BJ (cell line): ENCODE data around the gene TSEN15. TPM values are rescaled to one million over a fixed set of nuclear protein-coding genes. Genes with fewer than 3 reads are reported as not detected.

Experiments
- CTCF ChIA-PET: fragments of 350-600 bp; formaldehyde crosslinking; extraction: SDS; loops from one replicate; lab custom pipeline; 2021; ENCODE audit warnings: antibody characterized with exemption, inconsistent platforms; lab: Yijun Ruan, JAX
- POLR2A ChIA-PET: fragments of 300-600 bp; sonication (Branson Sonifier 250); formaldehyde crosslinking; extraction: SDS; loops from one replicate; lab custom pipeline; 2021; ENCODE audit warnings: antibody characterized with exemption; lab: Charles Lee
- DNase-seq: peaks from one replicate; pipeline ENCODE4 v3.0.0-alpha.2; 2011; ENCODE audit warnings: low read depth
- H3K27me3 ChIP-seq: 2 replicates; pipeline ENCODE4 v1.6.0; 2011; ENCODE audit warnings: low read length; ENCODE audit not compliant: control insufficient read depth, insufficient read depth
- H3K36me3 ChIP-seq: 2 replicates; pipeline ENCODE4 v1.5.1; 2011; ENCODE audit warnings: low read length; ENCODE audit not compliant: control insufficient read depth, insufficient read depth
- H3K4me3 ChIP-seq: 2 replicates; pipeline ENCODE4 v1.5.1; 2011; ENCODE audit warnings: low read depth, mild to moderate bottlenecking, control low read depth, low read length
- polyA plus RNA-seq: library from polyadenylated mRNA; depleted of rRNA; stranded (reverse); fragments of >200 nt; gene quantifications from 2 replicates; pipeline ENCODE4 v1.2.3, GENCODE V29; 2011
- TF ChIP-seq, protein P1 (sequence below): IDR thresholded peaks from 2 replicates; pipeline ENCODE4 v1.5.1; 2011; ENCODE audit warnings: low read depth, mild to moderate bottlenecking, control low read depth, inconsistent platforms, low read length, moderate library complexity; ENCODE audit not compliant: insufficient read depth

The TSEN15 gene
- polyA plus RNA-seq, 1 experiment: 39.4 TPM

DNA sequence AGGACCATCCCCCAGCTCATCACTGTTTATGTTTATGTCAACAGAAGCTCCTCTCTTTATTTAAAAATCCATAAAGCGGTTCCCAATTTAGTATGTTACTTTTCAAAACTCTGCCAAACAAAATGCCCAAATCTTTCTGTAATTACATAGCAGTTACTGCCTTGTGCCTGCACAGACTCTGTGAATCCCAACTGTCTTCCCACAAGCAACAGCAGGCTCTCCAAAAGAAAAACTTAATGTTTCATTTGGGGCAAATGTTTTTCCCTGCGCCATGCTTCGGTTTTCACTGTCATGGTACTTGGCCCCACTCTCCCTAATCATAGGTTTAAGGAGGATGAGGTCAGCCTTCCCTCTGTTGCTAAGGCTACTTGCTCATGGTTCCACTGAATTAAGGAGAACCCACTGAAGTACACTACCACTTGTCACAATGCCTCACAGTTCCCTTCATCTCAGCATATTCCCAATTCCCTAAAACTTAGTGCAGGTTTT, 18.6 kb upstream of the TSEN15 start:
- POLR2A ChIA-PET: no interaction called here
- Histone ChIP-seq H3K4me3 (no peak overlapping the region), H3K27me3 (no peaks in the 10 kb centered on the region), H3K36me3 (no peaks in the 10 kb centered on the region)
- CTCF ChIA-PET: no interaction called here
- DNase-seq: no peak
- TF ChIP-seq, protein P1, sequence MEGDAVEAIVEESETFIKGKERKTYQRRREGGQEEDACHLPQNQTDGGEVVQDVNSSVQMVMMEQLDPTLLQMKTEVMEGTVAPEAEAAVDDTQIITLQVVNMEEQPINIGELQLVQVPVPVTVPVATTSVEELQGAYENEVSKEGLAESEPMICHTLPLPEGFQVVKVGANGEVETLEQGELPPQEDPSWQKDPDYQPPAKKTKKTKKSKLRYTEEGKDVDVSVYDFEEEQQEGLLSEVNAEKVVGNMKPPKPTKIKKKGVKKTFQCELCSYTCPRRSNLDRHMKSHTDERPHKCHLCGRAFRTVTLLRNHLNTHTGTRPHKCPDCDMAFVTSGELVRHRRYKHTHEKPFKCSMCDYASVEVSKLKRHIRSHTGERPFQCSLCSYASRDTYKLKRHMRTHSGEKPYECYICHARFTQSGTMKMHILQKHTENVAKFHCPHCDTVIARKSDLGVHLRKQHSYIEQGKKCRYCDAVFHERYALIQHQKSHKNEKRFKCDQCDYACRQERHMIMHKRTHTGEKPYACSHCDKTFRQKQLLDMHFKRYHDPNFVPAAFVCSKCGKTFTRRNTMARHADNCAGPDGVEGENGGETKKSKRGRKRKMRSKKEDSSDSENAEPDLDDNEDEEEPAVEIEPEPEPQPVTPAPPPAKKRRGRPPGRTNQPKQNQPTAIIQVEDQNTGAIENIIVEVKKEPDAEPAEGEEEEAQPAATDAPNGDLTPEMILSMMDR: no peak

DNA sequence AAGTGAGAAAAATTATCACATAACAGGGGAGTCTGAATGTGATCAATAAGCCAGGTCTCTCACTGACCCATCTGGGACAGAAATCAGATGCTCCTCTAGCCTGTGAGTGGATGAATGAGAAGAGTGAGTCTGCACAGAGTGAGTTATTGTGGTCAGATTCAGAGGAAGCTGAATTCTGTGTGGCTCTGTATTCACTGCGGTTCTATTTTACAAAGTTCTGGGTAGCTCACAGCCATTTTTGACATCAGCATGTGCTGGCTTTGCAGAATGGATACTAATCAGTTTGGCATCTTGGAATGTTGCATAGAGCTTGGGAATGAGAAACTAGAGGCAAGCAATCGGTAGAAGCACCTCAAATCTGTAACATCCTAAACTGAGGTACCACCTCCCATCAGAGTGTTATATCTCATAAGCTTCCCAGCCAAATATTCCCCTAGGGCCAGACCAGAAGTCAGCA, 17.8 kb upstream of the TSEN15 start:
- Histone ChIP-seq H3K4me3 (no peak overlapping the region), H3K27me3 (no peaks in the 10 kb centered on the region), H3K36me3 (no peaks in the 10 kb centered on the region)
- POLR2A ChIA-PET: interaction anchor here (0.6 to 0.9 kb wide), 2 partner anchors 8 to 25 kb away, joined by 3 to 4 read pairs; no protein-coding TSS in a partner anchor
- TF ChIP-seq, protein P1: no peak
- DNase-seq: no peak
- CTCF ChIA-PET: no interaction called here

DNA sequence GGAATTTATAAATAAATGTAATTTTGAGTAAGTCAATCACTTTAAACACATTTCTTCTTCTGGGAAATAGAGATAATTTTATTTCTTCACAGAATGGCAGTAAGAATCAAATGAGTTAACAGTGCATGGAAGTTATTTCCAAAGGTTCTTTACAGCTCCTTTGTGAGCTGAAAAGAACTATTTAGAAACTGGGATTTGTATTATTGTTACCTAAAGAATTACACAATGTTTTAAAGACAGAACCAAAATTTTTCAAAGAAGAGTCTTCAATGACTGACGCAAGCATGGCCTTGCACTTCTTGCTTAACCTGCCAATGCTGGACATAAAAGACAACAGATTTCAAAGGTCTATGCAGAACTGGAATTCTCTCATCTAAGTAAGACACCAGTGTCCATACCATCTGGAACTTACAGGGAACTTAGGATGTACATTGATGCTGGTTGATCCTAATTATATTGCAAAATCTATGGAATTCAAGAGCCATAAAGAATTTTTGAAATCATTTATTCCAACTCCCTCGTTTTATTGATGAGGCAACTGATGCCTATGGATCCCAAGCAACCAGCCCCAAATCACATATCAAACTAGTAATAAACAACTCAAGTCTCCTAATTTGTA, 16.7 kb upstream of the TSEN15 start:
- no peaks in the 10 kb centered on the region for H3K36me3 ChIP-seq
- ChIA-PET POLR2A (no interaction called here), CTCF (no interaction called here)
- no peak overlapping the region for H3K4me3 ChIP-seq
- no peaks in the 10 kb centered on the region for H3K27me3 ChIP-seq
- TF ChIP-seq, protein P1: no peak
- DNase-seq: no peak

DNA sequence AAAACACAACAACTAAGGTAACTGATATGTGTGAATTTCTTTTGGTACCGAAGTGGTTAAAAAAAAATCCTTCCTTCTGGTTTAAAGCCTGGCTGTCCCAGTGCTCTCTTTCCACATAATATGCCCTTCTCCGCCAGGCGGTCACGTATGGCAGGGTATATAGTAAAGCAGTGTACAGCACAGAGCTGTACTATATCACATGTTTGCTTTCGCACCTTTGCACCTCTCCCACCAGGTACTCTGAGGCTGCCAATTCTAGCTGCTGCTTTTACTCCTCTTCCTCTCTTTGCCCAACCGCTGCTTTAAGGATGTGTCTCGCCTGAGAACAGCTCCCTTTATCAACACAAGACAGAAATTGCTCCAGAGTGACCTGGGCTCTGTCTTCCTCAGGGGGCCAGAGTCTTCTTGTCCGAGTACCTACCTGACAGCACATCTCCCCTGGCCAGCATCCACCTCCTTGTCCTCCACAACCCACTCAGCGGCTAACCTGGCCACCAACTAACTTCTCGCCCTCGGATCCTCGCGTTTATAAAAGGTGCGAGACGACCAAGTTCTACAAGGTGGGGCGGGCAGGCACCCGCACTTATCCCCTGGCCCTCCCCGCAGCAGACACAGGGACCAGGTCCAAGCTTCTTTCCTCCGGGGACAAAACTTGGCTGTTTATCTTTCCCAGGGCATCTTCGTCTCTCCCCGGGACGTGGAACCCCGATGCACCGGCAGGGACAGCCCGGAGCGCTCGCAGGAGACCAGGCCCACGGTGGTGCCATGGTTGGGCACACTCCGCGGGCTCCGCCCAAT, 15.6 kb upstream of the TSEN15 start:
- POLR2A ChIA-PET: no interaction called here
- CTCF ChIA-PET: interaction anchor here (2.0 kb wide), 1 partner anchor 119 kb away, joined by 8 read pairs; no protein-coding TSS in a partner anchor
- TF ChIP-seq, protein P1: no peak
- H3K4me3 ChIP-seq: peak overlapping the region; percentile 58
- no peaks in the 10 kb centered on the region for H3K36me3 ChIP-seq
- H3K27me3 ChIP-seq: no peaks in the 10 kb centered on the region
- DNase-seq: no peak

DNA sequence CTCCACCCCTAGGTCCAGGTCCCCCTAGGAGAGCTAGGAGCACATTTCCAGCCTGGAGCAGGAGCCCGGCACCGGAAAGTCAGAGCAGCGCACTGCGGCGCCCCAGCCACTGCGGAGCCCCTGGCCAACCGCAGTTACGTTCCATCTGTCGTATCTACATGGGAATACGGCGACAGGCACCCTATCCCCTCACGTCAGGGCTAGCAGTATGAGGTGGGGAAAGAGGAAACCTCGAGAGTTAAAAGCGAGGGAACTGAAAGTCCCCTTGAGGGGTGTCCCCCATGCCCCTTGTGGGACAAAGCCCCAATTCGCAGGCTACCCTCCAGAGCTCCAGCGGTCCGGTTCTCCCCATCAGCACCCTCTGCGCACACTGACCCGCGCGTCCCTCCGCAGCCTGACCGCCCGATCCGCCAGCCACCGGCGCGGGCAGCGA, 15.0 kb upstream of the TSEN15 start:
- no peak for DNase-seq
- ChIA-PET POLR2A (no interaction called here), CTCF (interaction anchor here (2.0 kb wide), 1 partner anchor 120 kb away, joined by 8 read pairs; no protein-coding TSS in a partner anchor)
- Histone ChIP-seq H3K27me3 (no peaks in the 10 kb centered on the region), H3K36me3 (no peaks in the 10 kb centered on the region), H3K4me3 (peak overlapping the region; percentile 58)
- TF ChIP-seq, protein P1: no peak
